ENCODE data around the gene RENBP. TPM values are rescaled to one million over a fixed set of nuclear protein-coding genes. Genes with fewer than 3 reads are reported as not detected.
A peak's percentile ranks its signal among the peaks of the same experiment; 100 is the strongest.

RENBP gene
- total and polyA plus RNA-seq, 9 of the 15 experiments (the other 6 are each of a cell fraction or from before 2014, with no cell fraction given): 0.07 to 14.8 (median 10.6) TPM; not detected in 1

GRCh38 chrX:153971450-153972367, 27.3 kb upstream of the RENBP start, which contains the start of gene HCFC1 (continued):
- TF ChIP-seq HINFP (tag; conservative IDR thresholded peaks at IDR 0.05; ENCODE audit: low read depth): peak; percentile 34; the same call in 1 of the 2 replicates
- peak in 1 of 2 experiments; percentile 74; a peak in 2 of 4 replicates for TF ChIP-seq HDAC1 (IDR thresholded peaks at IDR 0.05)
- no peak for TF ChIP-seq ZFPM2 (CRISPR knock-in tag; IDR thresholded peaks at IDR 0.05)
- TF ChIP-seq ZNF197 (CRISPR knock-in tag; IDR thresholded peaks at IDR 0.05; ENCODE audit: low read depth): peak; percentile 85
- TF ChIP-seq CREB3 (tag; conservative IDR thresholded peaks at IDR 0.05; ENCODE audit: low read depth): peak; percentile 65; the same call in 1 of the 2 replicates
- TF ChIP-seq ZBTB12 (CRISPR knock-in tag; IDR thresholded peaks at IDR 0.05): peak; percentile 77
- peak; percentile 75; the same call in 1 of the 2 replicates for TF ChIP-seq FOXJ2 (tag; IDR thresholded peaks at IDR 0.05)
- 0 out of 2 replicates have a peak, but pooled peaks have one; percentile 19 for TF ChIP-seq KLF1 (tag; IDR thresholded peaks at IDR 0.05)
- no peak for TF ChIP-seq ADNP (tag; IDR thresholded peaks at IDR 0.05)
- peak; percentile 54; the same call in 1 of the 2 replicates for TF ChIP-seq FOSL1 (tag; conservative IDR thresholded peaks at IDR 0.05)
- TF ChIP-seq KLF13 (tag; IDR thresholded peaks at IDR 0.05; ENCODE audit: borderline replicate concordance, low read depth): peak; percentile 81
- TF ChIP-seq POLR2AphosphoS2 (IDR thresholded peaks at IDR 0.05; ENCODE audit: low read length): peak; percentile 34; the same call in 1 of the 2 replicates
- no peak for TF ChIP-seq NFIX (CRISPR knock-in tag; IDR thresholded peaks at IDR 0.05; ENCODE audit: low read depth)
- TF ChIP-seq HLTF (IDR thresholded peaks at IDR 0.05): no peak
- peak; percentile 53 for TF ChIP-seq PHF8 (IDR thresholded peaks at IDR 0.05; ENCODE audit: borderline replicate concordance, low read length)
- TF ChIP-seq CREM (IDR thresholded peaks at IDR 0.05; ENCODE audit: low read depth): peak; percentile 93
- TF ChIP-seq DMBX1 (CRISPR knock-in tag; IDR thresholded peaks at IDR 0.05; ENCODE audit: borderline replicate concordance): peak; percentile 59; the same call in 1 of the 2 replicates
- no peak for TF ChIP-seq SRSF1 (IDR thresholded peaks at IDR 0.05; ENCODE audit: low read depth, low read length)
- no peak for TF ChIP-seq STAT5B (CRISPR knock-in tag; IDR thresholded peaks at IDR 0.05)
- no peak; a peak in 1 of 4 replicates for TF ChIP-seq SIN3A (IDR thresholded peaks at IDR 0.05; ENCODE audit: borderline replicate concordance in 2 of 2, control insufficient read depth in 1 of 2, low read depth in 2 of 2, low read length in 2 of 2)
- peak; percentile 9 for TF ChIP-seq SP2 (IDR thresholded peaks at IDR 0.05; ENCODE audit: extremely low read depth, low read depth, low read length, poor library complexity, severe bottlenecking)
- TF ChIP-seq RBBP5 (IDR thresholded peaks at IDR 0.05; ENCODE audit: borderline replicate concordance, insufficient read depth, low read length, poor library complexity, severe bottlenecking): peak; percentile 40
- TF ChIP-seq EGR1 (conservative IDR thresholded peaks at IDR 0.05): peak; percentile 75
